ENCODE measurements around the gene CENPK.
"Not testable (repeated sequence)": the region's sequence is repeated elsewhere in the genome, so short reads cannot be mapped to it uniquely, and the experiment has no call there.

CENPK gene

GRCh38 chr5:65508978-65509377 lies 54.0 kb downstream of the CENPK start:
- Histone ChIP-seq H3K9me3 (ENCODE audit: control insufficient read depth, insufficient read depth, low read length) (no peaks in the 10 kb centered on the region), H3K36me3 (ENCODE audit: control insufficient read depth, insufficient read depth, low read length) (no peaks in the 10 kb centered on the region), H3K27me3 (ENCODE audit: control insufficient read depth, insufficient read depth, low read length) (no peaks in the 10 kb centered on the region), H3K4me1 (ENCODE audit: control insufficient read depth, insufficient read depth, low read length) (no peaks in the 10 kb centered on the region), H3K27ac (ENCODE audit: low read length) (no peak overlapping the region), H3K4me3 (ENCODE audit: low read length) (no peak overlapping the region)
- no CpG with 5 or more reads among the region's 2 CpGs for WGBS (ENCODE audit: insufficient coverage, insufficient read length)
- no peak for DNase-seq (ENCODE audit: low read depth, low spot score)

DNA sequence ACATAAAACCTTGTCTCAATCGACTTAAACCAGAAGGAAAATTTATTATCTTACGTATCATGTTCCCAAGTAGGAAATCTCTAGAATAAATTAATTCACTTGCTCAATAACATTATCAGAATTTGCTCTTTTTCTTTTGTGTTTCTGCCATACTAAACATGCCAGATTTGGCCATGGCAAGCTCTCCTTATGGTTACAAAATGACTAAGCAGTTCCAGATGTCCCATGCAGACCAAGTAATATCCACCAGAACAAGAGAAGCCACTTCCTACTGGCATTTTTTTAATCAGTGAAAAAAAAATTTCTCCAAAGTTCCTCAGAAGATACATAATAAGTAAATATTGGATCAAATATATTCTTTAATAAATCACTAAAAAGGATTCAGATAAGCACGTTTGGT lies 56.0 kb downstream of the CENPK start:
- H3K36me3 ChIP-seq (ENCODE audit: control insufficient read depth, insufficient read depth, low read length): no peaks in the 10 kb centered on the region
- H3K4me1 ChIP-seq (ENCODE audit: control insufficient read depth, insufficient read depth, low read length): no peaks in the 10 kb centered on the region
- H3K27ac ChIP-seq (ENCODE audit: low read length): no peak overlapping the region
- no CpG with 5 or more reads among the region's 3 CpGs for WGBS (ENCODE audit: insufficient coverage, insufficient read length)
- H3K9me3 ChIP-seq (ENCODE audit: control insufficient read depth, insufficient read depth, low read length): no peaks in the 10 kb centered on the region
- H3K27me3 ChIP-seq (ENCODE audit: control insufficient read depth, insufficient read depth, low read length): no peaks in the 10 kb centered on the region
- DNase-seq (ENCODE audit: low read depth, low spot score): no peak
- H3K4me3 ChIP-seq (ENCODE audit: low read length): no peak overlapping the region

DNA sequence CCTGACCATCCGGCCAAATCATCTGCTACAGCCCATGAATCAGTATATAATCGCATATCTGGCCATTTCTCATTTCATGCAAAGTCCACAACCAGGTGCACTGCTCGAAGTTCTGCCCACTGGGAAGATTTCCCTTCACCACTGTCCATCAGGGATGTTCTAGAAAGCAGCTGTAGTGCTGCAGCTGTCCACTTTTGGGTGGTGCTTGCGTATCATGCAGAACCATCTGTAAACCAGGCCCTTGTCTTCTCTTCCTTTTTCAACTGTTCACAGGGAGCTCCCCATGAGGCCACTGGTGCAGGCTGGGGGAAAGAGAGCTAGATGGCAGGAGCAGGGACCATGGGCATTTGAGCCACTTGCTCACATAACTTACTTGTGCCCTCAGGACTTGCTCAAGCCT lies 73.8 kb downstream of the CENPK start:
- Histone ChIP-seq H3K9me3 (ENCODE audit: control insufficient read depth, insufficient read depth, low read length) (no peaks in the 10 kb centered on the region), H3K4me1 (ENCODE audit: control insufficient read depth, insufficient read depth, low read length) (no peaks in the 10 kb centered on the region), H3K36me3 (ENCODE audit: control insufficient read depth, insufficient read depth, low read length) (no peaks in the 10 kb centered on the region), H3K27me3 (ENCODE audit: control insufficient read depth, insufficient read depth, low read length) (no peaks in the 10 kb centered on the region), H3K27ac (ENCODE audit: low read length) (no peak overlapping the region), H3K4me3 (ENCODE audit: low read length) (no peak overlapping the region)
- no peak for DNase-seq (ENCODE audit: low read depth, low spot score)
- WGBS (ENCODE audit: insufficient coverage, insufficient read length): no CpG with 5 or more reads among the region's 4 CpGs

- not testable (repeated sequence) for H3K36me3 ChIP-seq (ENCODE audit: control insufficient read depth, insufficient read depth, low read length); H3K4me3 ChIP-seq (ENCODE audit: low read length); H3K27ac ChIP-seq (ENCODE audit: low read length); H3K4me1 ChIP-seq (ENCODE audit: control insufficient read depth, insufficient read depth, low read length); H3K27me3 ChIP-seq (ENCODE audit: control insufficient read depth, insufficient read depth, low read length); DNase-seq (ENCODE audit: low read depth, low spot score); H3K9me3 ChIP-seq (ENCODE audit: control insufficient read depth, insufficient read depth, low read length)
- no CpG with 5 or more reads among the region's 7 CpGs for WGBS (ENCODE audit: insufficient coverage, insufficient read length)
Observed at GRCh38 chr5:65488038-65488687, 74.8 kb downstream of the CENPK start.

GRCh38 chr5:65486803-65487202 lies 76.2 kb downstream of the CENPK start:
- not testable (repeated sequence) for DNase-seq (ENCODE audit: low read depth, low spot score); H3K9me3 ChIP-seq (ENCODE audit: control insufficient read depth, insufficient read depth, low read length); H3K27ac ChIP-seq (ENCODE audit: low read length); H3K4me3 ChIP-seq (ENCODE audit: low read length); H3K27me3 ChIP-seq (ENCODE audit: control insufficient read depth, insufficient read depth, low read length); H3K4me1 ChIP-seq (ENCODE audit: control insufficient read depth, insufficient read depth, low read length); H3K36me3 ChIP-seq (ENCODE audit: control insufficient read depth, insufficient read depth, low read length)
- no CpG with 5 or more reads among the region's 2 CpGs for WGBS (ENCODE audit: insufficient coverage, insufficient read length)

- H3K4me3 ChIP-seq (ENCODE audit: low read length): no peak overlapping the region
- WGBS (ENCODE audit: insufficient coverage, insufficient read length): no CpG with 5 or more reads among the region's 28 CpGs
- no peak overlapping the region for H3K27ac ChIP-seq (ENCODE audit: low read length)
- H3K9me3 ChIP-seq (ENCODE audit: control insufficient read depth, insufficient read depth, low read length): no peaks in the 10 kb centered on the region
- H3K36me3 ChIP-seq (ENCODE audit: control insufficient read depth, insufficient read depth, low read length): no peaks in the 10 kb centered on the region
- 0 out of 2 replicates have a peak, but pooled peaks cover 1% of the 10 kb centered on the region for H3K4me1 ChIP-seq (ENCODE audit: control insufficient read depth, insufficient read depth, low read length)
- no peaks in the 10 kb centered on the region for H3K27me3 ChIP-seq (ENCODE audit: control insufficient read depth, insufficient read depth, low read length)
- no peak for DNase-seq (ENCODE audit: low read depth, low spot score)
Observed at GRCh38 chr5:65485405-65485804, 77.6 kb downstream of the CENPK start.

GRCh38 chr5:65483546-65484346 lies 79.2 kb downstream of the CENPK start:
- DNase-seq (ENCODE audit: low read depth, low spot score): no peak
- 100% methylated on average over 1 of the region's 3 CpGs for WGBS (ENCODE audit: insufficient coverage, insufficient read length)
- H3K27ac ChIP-seq (ENCODE audit: low read length): no peak overlapping the region
- H3K36me3 ChIP-seq (ENCODE audit: control insufficient read depth, insufficient read depth, low read length): no peaks in the 10 kb centered on the region
- 0 out of 2 replicates have a peak, but pooled peaks cover 1% of the 10 kb centered on the region for H3K4me1 ChIP-seq (ENCODE audit: control insufficient read depth, insufficient read depth, low read length)
- H3K4me3 ChIP-seq (ENCODE audit: low read length): no peak overlapping the region
- H3K27me3 ChIP-seq (ENCODE audit: control insufficient read depth, insufficient read depth, low read length): no peaks in the 10 kb centered on the region
- H3K9me3 ChIP-seq (ENCODE audit: control insufficient read depth, insufficient read depth, low read length): no peaks in the 10 kb centered on the region

- Histone ChIP-seq H3K4me1 (ENCODE audit: control insufficient read depth, insufficient read depth, low read length) (0 out of 2 replicates have a peak, but pooled peaks cover 1% of the 10 kb centered on the region), H3K9me3 (ENCODE audit: control insufficient read depth, insufficient read depth, low read length) (no peaks in the 10 kb centered on the region), H3K27ac (ENCODE audit: low read length) (no peak overlapping the region), H3K4me3 (ENCODE audit: low read length) (peak overlapping the region; percentile 55; the same call in 1 of the 2 replicates), H3K36me3 (ENCODE audit: control insufficient read depth, insufficient read depth, low read length) (no peaks in the 10 kb centered on the region), H3K27me3 (ENCODE audit: control insufficient read depth, insufficient read depth, low read length) (no peaks in the 10 kb centered on the region)
- no peak for DNase-seq (ENCODE audit: low read depth, low spot score)
- WGBS (ENCODE audit: insufficient coverage, insufficient read length): no CpG with 5 or more reads among the region's 12 CpGs
Observed at GRCh38 chr5:65482736-65483545, 80.0 kb downstream of the CENPK start.

- no peak overlapping the region for H3K27ac ChIP-seq (ENCODE audit: low read length)
- no peak for DNase-seq (ENCODE audit: low read depth, low spot score)
- no CpG with 5 or more reads among the region's 6 CpGs for WGBS (ENCODE audit: insufficient coverage, insufficient read length)
Observed at GRCh38 chr5:65482296-65482735, 80.7 kb downstream of the CENPK start.

GRCh38 chr5:65481635-65482295 lies 81.2 kb downstream of the CENPK start, which contains the start of gene ADAMTS6:
Gene ADAMTS6, minus strand, starts transcription at chr5:65481920. Its CDS starts 8,247 bp downstream, at chr5:65473673.
- DNase-seq (ENCODE audit: low read depth, low spot score): no peak
- no peak within 1 kb of the TSS for H3K27ac ChIP-seq (ENCODE audit: low read length)
- no peaks in the 10 kb centered on the region for H3K9me3 ChIP-seq (ENCODE audit: control insufficient read depth, insufficient read depth, low read length)
- no peaks in the 10 kb centered on the region for H3K36me3 ChIP-seq (ENCODE audit: control insufficient read depth, insufficient read depth, low read length)
- H3K4me1 ChIP-seq (ENCODE audit: control insufficient read depth, insufficient read depth, low read length): 0 out of 2 replicates have a peak, but pooled peaks cover 1% of the 10 kb centered on the region
- no peaks in the 10 kb centered on the region for H3K27me3 ChIP-seq (ENCODE audit: control insufficient read depth, insufficient read depth, low read length)
- H3K4me3 ChIP-seq (ENCODE audit: low read length): peak within 1 kb of the TSS; percentile 55; the same call in 1 of the 2 replicates
- WGBS (ENCODE audit: insufficient coverage, insufficient read length): no CpG with 5 or more reads among the region's 12 CpGs

More at GRCh38 chr5:65482296-65482735, 80.7 kb downstream of the CENPK start:
- H3K4me3 ChIP-seq (ENCODE audit: low read length): peak overlapping the region; percentile 14; the same call in 1 of the 2 replicates
- no peaks in the 10 kb centered on the region for H3K36me3 ChIP-seq (ENCODE audit: control insufficient read depth, insufficient read depth, low read length)
- H3K27me3 ChIP-seq (ENCODE audit: control insufficient read depth, insufficient read depth, low read length): no peaks in the 10 kb centered on the region
- H3K9me3 ChIP-seq (ENCODE audit: control insufficient read depth, insufficient read depth, low read length): no peaks in the 10 kb centered on the region
- 0 out of 2 replicates have a peak, but pooled peaks cover 1% of the 10 kb centered on the region for H3K4me1 ChIP-seq (ENCODE audit: control insufficient read depth, insufficient read depth, low read length)

All from iPS DF 6.9 (cell line).